Stomach (tissue), 9 donors: ENCODE measurements around the gene POLA1. TPM values are rescaled to one million over a fixed set of nuclear protein-coding genes. Genes with fewer than 3 reads are reported as not detected.

ENCODE experiments used
- DNase-seq, 2 donors: peaks; one replicate each; pipeline versions ENCODE4 v3.0.0 to v3.0.0-alpha.2; 2013 to 2019
- H3K27ac ChIP-seq, 5 donors: fragments of 200-600 bp in 4 of 5; sonication (generic) in 4 of 5; one replicate each; pipeline ENCODE4 v1.5.1; 2013 to 2019; ENCODE audit warnings: mild to moderate bottlenecking in 1 of 5, moderate library complexity in 1 of 5
- H3K27me3 ChIP-seq, 3 donors: fragments of 200-600 bp; sonication (generic); one replicate each; pipeline ENCODE4 v1.5.1; 2017 to 2019; ENCODE audit warnings: mixed run types in 1 of 3
- H3K36me3 ChIP-seq, 4 donors: fragments of 200-600 bp; sonication (generic); 1 replicate in 3 of 4; 2 replicates in 1 of 4; pipeline ENCODE4 v1.5.1; 2016 to 2019
- H3K4me1 ChIP-seq, 4 donors: fragments of 200-600 bp; sonication (generic); one replicate each; pipeline ENCODE4 v1.5.1; 2016 to 2019
- H3K4me3 ChIP-seq, 4 donors: fragments of 200-600 bp; sonication (generic) in 3 of 4; one replicate each; pipeline ENCODE4 v1.5.1; 2016 to 2019; ENCODE audit warnings: mild to moderate bottlenecking in 1 of 4
- H3K9me3 ChIP-seq, 4 donors: fragments of 200-600 bp; sonication (generic); one replicate each; pipeline ENCODE4 v1.5.1; 2016 to 2019
- CTCF ChIP-seq, 7 experiments: fragments of 450-650 bp in 4 of 7; fragments of 200-600 bp in 3 of 7; sonication (generic) in 3 of 7; IDR thresholded peaks; one replicate each; pipeline ENCODE4 v1.5.1; 2016 to 2019; ENCODE audit warnings: antibody characterized with exemption in 7 of 7, control low read depth in 2 of 7, mild to moderate bottlenecking in 1 of 7
- EP300 ChIP-seq: sonication (generic); formaldehyde crosslinking; IDR thresholded peaks from one replicate; pipeline ENCODE4 v1.6.1; 2017; ENCODE audit warnings: antibody characterized with exemption
- POLR2A ChIP-seq, 4 donors: fragments of 450-650 bp; IDR thresholded peaks; one replicate each; pipeline ENCODE4 v1.6.1; 2016; ENCODE audit warnings: antibody characterized with exemption in 4 of 4, control low read depth in 2 of 4, mild to moderate bottlenecking in 1 of 4, moderate library complexity in 1 of 4
- POLR2AphosphoS5 ChIP-seq, 3 donors: sonication (generic); formaldehyde crosslinking; IDR thresholded peaks; one replicate each; pipeline ENCODE4 v1.6.1; 2016; ENCODE audit warnings: antibody characterized with exemption in 3 of 3
- WGBS, 5 donors: extraction: QIAGEN DNeasy Blood & Tissue Kit in 3 of 5; methylation state at CpG; one replicate each; pipeline versions ENCODE4 v1.1.5 to v1.1.7; 2013 to 2018; 5-methylcytosine and 5-hydroxymethylcytosine counted together
- intact Hi-C: fragments of 100-400 bp; cut with DNase I; formaldehyde crosslinking; loops from one replicate; pipeline ENCODE4 v1.15.1; 2023; ENCODE audit warnings: low total_unique reads
- polyA plus RNA-seq, 3 donors: library from polyadenylated mRNA; stranded (reverse); fragments of 200-250 nt; gene quantifications; one replicate each; pipeline ENCODE4 v1.2.3, GENCODE V29; 2013
- small RNA-seq, 4 donors: library from RNA; depleted of rRNA; stranded (forward); fragments of <200 nt; gene quantifications; one replicate each; pipeline ENCODE3, GENCODE V24; 2016
- total RNA-seq, 5 donors: library from RNA; depleted of rRNA; stranded (reverse); fragments of >200 nt; gene quantifications; one replicate each; pipeline versions ENCODE4 v1.1.0 to v1.2.3, GENCODE V29; 2014 to 2016
- donor health status: healthy with polysubstance abuse.
- donor health status: Bipolar disorder and iron deficiency.
- donor health status: healthy.

POLA1 gene
- total and polyA plus RNA-seq, 8 donors: 2.7 to 32.9 (median 8.9) TPM

- H3K27me3 ChIP-seq: no peaks in the 10 kb centered on the region
- WGBS, 5 donors: 87 to 97% (median 90%) methylated on average over 10 of the region's 10 CpGs
- TF ChIP-seq POLR2AphosphoS5 (IDR thresholded peaks at IDR 0.05) (no peak), EP300 (no peak), CTCF (IDR thresholded peaks at IDR 0.05) (no peak), POLR2A (IDR thresholded peaks at IDR 0.05) (no peak)
Measured at GRCh38 chrX:25039036-25039435, 345.3 kb downstream of the POLA1 start.

GRCh38 chrX:25043192-25043591 lies 349.5 kb downstream of the POLA1 start:
- Histone ChIP-seq H3K36me3 (no peaks in the 10 kb centered on the region), H3K9me3 (no peaks in the 10 kb centered on the region), H3K4me3 (no peak overlapping the region), H3K4me1 (no peaks in the 10 kb centered on the region), H3K27me3 (no peaks in the 10 kb centered on the region), H3K27ac (no peak overlapping the region)
- TF ChIP-seq POLR2AphosphoS5 (IDR thresholded peaks at IDR 0.05) (no peak), POLR2A (IDR thresholded peaks at IDR 0.05) (no peak), EP300 (no peak), CTCF (IDR thresholded peaks at IDR 0.05) (no peak)
- WGBS, 5 donors: 60 to 82% (median 71%) methylated on average over 1 of the region's 1 CpG
- no peak for DNase-seq
- intact Hi-C loops: no loop called here

More at GRCh38 chrX:25039036-25039435, 345.3 kb downstream of the POLA1 start:
- no peak for DNase-seq
- H3K9me3 ChIP-seq: no peaks in the 10 kb centered on the region
- intact Hi-C loops: no loop called here
- H3K36me3 ChIP-seq: no peaks in the 10 kb centered on the region
- H3K27ac ChIP-seq: no peak overlapping the region
- H3K4me3 ChIP-seq: no peak overlapping the region
- no peaks in the 10 kb centered on the region for H3K4me1 ChIP-seq

Small RNA genes within 50 kb of the gene (small RNA-seq; reads per million reads assigned to genes)
- gene SCARNA23: 0 to 0.31 (median 0) reads per million in 4 donors

Other genes with a start within 250 kb of the POLA1 start
- gene PDK3, start 228.6 kb upstream of the POLA1 start, total RNA-seq: 10 to 100 TPM in 3 of 5 donors, 1 to 10 TPM in 1, under 1 TPM in 1; 0.29 to 81.1 (median 22.0) TPM
- gene PDK3, start 228.6 kb upstream of the POLA1 start, polyA plus RNA-seq: 1 to 10 TPM; 2.0 to 3.2 (median 2.3) TPM
- gene PCYT1B, start 46.6 kb upstream of the POLA1 start, total RNA-seq: 1 to 10 TPM in 1 of 5 donors, not detected in 4; 3.1 TPM
- gene PCYT1B, start 46.6 kb upstream of the POLA1 start, polyA plus RNA-seq: under 1 TPM; 0.06 to 0.28 (median 0.15) TPM